Erythroblast (primary cell): ENCODE measurements around the gene TMC3.

ENCODE experiments used
- GATA1 ChIP-seq: IDR thresholded peaks from 2 replicates; pipeline ENCODE4 v1.6.1; 2011; ENCODE audit warnings: low read depth, mild to moderate bottlenecking, control low read depth, low read length, moderate library complexity
- POLR2A ChIP-seq: IDR thresholded peaks from 2 replicates; pipeline ENCODE4 v1.6.1; 2011; ENCODE audit warnings: mild to moderate bottlenecking, low read length

GRCh38 chr15:81322676-81323253 is 51.2 kb downstream of the TMC3 start:
- TF ChIP-seq POLR2A (no peak), GATA1 (no peak)
